HG03565 (cell line): ENCODE results near the gene SFSWAP.
"Not testable (repeated sequence)": the region's sequence is repeated elsewhere in the genome, so short reads cannot be mapped to it uniquely, and the experiment has no call there.

Experiments
- ATAC-seq: cut with Tn5 transposase; IDR thresholded peaks from one replicate; pipeline ENCODE4 v1.9.1; 2021; ENCODE audit warnings: mild to moderate bottlenecking, moderate library complexity; ENCODE audit not compliant: unreplicated experiment

The SFSWAP gene

GRCh38 chr12:131679186-131679585, 31.7 kb upstream of the SFSWAP start:
- not testable (repeated sequence) for ATAC-seq

- not testable (repeated sequence) for ATAC-seq
Observed at GRCh38 chr12:131679816-131680215, 31.1 kb upstream of the SFSWAP start.

- not testable (repeated sequence) for ATAC-seq
Observed at GRCh38 chr12:131680392-131681256, 30.3 kb upstream of the SFSWAP start.

DNA sequence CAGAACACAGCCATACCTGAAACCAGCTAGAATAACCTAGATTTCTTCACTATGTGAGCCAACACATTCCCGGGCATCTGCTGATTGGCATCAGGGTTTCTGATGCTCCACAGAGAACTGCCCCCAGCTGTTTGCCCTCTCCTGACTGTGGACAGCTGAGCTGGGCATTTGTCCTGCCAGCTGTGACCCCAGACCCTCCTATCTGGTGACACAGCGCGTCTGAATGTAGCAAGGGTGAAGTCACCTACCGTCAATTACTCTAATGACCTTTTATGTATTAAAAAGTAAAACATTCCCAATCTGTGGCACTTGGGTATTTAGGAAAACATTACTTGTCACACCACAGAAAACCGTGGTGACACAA, 29.7 kb upstream of the SFSWAP start:
- no peak for ATAC-seq

DNA sequence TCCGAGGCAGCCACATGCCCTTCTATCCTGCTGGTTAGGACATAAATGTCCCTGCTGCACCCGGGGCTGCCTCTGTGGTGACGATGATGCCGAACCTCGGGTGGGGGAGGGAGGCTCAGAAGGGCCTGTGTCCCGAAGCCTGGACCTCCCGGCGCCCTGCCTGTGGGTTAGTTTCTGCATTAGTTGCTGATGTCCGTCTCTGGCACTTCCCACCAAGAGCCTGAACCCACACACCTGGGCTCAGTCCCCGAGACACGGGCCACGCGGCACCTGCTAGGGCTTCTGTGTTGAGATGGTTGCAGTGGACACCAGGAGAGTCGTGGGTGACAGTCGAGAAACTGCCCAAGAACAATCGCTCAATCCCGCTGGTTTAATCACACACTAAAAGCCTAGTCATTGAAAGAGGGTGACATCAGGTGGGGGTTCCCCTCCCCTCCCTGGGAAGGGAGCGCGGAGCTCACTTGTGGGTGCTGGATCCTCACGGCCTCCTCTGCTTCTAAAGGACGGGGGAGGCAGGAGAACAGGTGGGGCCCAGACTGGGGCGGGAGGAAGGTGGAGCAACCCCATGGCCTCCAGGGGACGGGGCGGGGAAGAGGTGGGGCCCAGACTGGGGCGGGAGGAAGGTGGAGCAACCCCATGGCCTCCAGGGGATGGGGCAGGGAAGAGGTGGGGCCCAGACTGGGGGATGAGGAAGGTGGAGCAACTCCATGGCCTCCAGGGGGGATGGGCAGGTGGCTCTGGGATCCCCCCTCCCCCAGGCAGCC, 29.0 kb upstream of the SFSWAP start:
- ATAC-seq: not testable (repeated sequence)

DNA sequence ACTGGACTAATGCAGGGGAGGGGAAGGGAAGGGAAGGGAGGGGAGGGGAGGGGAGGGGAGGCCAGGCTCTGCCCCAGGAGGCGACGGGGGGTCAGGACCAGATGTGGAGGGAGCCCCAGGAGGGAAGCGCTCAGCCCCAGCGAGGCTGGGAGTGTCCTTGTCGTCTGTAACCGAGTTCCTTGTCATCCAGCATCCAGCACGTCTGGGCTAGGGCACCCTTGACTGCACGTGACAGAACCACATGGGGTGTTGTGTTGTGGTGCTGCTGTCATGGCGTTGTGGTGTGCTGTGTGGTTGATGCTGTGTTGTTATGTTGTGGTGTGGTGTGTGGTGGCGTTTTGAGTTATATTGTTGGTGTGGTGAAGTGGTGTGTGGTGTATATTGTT, 28.4 kb upstream of the SFSWAP start:
- ATAC-seq: no peak

DNA sequence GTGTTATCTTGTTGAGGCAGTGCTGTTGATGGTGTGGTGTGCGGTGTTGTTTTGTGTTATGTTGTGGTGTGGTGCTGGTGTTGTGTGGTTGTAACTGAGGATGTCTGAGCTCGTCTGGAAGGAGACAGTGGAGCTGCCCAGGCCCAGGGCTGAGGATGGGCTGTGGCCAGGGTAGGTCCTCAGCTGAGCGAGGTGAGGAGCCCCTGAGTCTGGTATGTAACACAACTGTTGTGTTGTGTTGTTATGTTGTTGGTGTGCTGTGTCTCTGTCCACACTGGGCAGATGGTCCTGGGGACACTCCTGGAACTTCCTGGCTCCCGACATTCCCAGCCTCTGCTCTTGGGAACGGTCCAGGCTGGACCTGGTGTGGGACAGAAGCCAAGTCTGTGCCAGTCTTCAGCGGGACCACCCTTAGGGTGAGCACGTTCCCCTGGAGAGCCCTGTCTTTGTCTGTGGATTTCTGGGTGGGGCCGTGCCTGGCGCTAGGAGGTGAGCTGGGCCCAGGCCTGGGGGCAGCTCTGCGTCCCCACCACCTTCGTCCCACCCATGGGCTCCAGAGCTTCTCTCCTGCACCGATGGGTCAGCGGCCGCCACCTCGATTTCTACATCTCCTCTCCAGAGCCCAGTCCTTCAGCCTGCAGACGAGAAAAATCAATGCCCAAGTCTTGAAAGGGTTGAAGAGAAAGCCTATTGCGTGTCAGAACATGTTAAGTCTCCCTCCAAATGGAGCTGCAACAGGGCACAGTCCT, 27.4 kb upstream of the SFSWAP start:
- no peak for ATAC-seq

GRCh38 chr12:131684015-131684725, 26.7 kb upstream of the SFSWAP start:
- ATAC-seq: no peak

DNA sequence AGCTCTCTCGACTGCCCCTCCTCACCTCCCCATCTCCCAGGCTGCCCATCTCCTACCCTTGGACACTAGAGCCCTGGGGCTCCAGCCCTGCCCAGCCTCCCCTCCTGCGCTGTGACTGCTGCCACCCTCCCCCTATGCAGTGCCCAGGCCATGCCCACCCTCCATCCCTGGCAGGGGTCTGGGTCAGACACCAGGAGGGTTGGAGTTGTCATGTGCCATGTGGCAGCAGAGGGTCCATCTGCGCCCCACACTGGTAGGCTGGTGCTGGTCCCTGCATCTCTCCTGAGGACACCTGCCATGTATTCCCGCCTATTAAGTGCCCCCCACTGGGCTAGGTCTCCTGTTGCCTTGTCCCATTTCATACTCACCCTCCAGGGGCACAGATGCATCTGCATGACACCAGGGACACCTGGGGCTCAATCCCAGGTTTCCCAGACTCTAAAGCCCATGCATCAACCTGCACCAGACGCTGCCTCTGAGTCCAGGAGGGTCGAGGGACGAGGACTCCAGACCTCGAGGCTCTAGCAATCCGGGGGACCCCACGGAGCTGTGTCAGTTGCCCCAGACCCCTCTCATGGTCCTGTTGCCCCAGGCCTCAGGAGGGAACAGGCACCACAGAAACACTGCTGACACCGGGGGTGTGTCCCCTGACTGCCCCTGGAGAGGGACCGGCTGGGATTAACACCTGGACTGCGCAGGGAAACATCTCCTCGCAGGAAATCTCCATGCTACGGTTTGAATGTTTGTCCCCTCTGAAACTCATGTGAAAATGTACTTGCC, 23.4 kb upstream of the SFSWAP start:
- no peak for ATAC-seq

DNA sequence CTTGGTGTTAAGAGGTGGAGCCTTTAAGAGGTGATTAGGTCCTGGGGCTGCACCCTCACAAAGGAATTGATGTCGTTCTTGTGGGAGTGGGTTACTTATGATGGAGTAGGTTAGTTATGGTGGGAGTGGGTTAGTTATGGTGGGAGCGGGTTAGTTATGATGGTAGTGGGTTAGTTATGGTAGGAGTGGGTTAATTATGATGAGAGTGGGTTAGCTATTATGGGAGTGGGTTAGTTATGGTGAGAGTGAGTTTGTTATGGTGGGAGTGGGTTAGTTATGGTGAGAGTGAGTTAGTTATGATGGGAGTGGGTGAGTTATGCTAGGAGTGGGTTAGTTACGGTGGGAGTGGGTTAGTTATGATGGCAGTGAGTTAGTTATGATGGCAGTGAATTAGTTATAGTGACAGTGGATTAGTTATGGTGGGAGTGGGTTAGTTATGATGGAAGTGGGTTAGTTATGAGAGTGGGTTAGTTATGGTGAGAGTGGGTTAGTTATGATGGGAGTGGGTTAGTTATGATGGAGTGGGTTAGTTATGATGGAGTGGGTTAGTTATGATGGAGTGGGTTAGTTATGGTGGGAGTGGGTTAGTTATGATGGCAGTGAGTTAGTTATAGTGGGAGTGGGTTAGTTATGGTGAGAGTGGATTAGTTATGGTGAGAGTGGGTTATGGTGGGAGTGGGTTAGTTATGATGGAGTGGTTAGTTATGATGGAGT, 22.6 kb upstream of the SFSWAP start:
- ATAC-seq: no peak

- ATAC-seq: no peak
Observed at GRCh38 chr12:131688845-131689154, 22.1 kb upstream of the SFSWAP start.

GRCh38 chr12:131690320-131690719, 20.6 kb upstream of the SFSWAP start:
- ATAC-seq: no peak

- no peak for ATAC-seq
Observed at GRCh38 chr12:131692431-131692830, 18.5 kb upstream of the SFSWAP start.

DNA sequence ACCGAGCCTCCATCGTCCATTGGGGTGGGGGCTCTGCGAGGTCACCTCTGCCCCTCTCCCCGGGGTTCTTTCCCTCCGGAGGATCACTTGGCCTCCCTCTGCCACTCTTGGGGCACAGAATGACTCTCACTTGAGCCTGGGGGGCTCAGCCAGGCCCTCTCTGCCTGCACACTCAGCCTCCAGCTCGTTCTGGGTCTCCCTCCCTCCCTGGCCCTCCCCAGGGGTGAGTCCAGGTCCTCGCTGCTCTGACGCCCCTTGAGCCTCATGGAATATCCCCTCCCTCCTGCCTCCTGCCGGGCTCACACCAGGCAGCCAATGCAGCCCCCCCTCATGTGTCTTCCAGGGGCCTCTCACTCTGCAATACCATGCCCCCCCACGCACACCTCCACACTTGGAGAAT, 17.7 kb upstream of the SFSWAP start:
- no peak for ATAC-seq

GRCh38 chr12:131694116-131694838, 16.6 kb upstream of the SFSWAP start:
- ATAC-seq: no peak

- ATAC-seq: no peak
Observed at GRCh38 chr12:131695968-131696367, 14.9 kb upstream of the SFSWAP start.

GRCh38 chr12:131698286-131698685, 12.6 kb upstream of the SFSWAP start:
- ATAC-seq: no peak

- no peak for ATAC-seq
Observed at GRCh38 chr12:131699434-131699833, 11.5 kb upstream of the SFSWAP start.

DNA sequence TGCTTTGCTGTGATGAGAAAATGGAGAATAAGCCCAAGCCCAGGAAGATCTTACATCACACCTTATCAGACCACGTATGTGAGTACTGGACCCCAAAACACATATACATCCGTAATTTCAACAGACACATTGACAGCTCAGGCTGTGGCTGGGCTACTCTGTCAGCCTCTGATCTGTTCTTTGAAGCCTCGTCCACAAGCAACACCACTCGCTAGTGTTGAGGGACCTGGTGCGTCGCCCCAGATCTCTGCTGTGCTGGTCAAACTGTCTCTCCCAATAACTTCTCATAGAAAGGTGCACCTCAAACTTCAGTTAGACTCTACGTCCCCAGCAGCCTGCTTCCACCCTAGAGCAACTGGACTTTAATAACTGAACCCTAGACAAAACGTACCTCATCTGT, 10.6 kb upstream of the SFSWAP start:
- no peak for ATAC-seq
